OCI-LY7 (cell line): Measurements from ENCODE around the gene FMN2. TPM values are rescaled to one million over a fixed set of nuclear protein-coding genes. Genes with fewer than 3 reads are reported as not detected.

Experiments
- BruUV-seq: library from RNA; stranded (reverse); fragments of 400-500 nt; replicated peaks from 2 replicates; lab custom pipeline; 2021; lab: Mats Ljungman, UMichigan
- CTCF ChIA-PET: fragments of 300-600 bp; sonication (Branson Sonifier 250); formaldehyde crosslinking; loops from one replicate; lab custom pipeline; 2022; ENCODE audit warnings: antibody characterized with exemption; ENCODE audit not compliant: unreplicated experiment; lab: Charles Lee
- POLR2A ChIA-PET: fragments of 300-600 bp; sonication (Branson Sonifier 250); formaldehyde crosslinking; loops from one replicate; lab custom pipeline; 2022; ENCODE audit warnings: antibody characterized with exemption; lab: Charles Lee
- DNase-seq: peaks from one replicate; pipeline ENCODE4 v3.0.0-alpha.2; 2015; ENCODE audit warnings: low spot score
- H2AFZ ChIP-seq: fragments of 200-600 bp; sonication (generic), shearing (Covaris generic); 2 replicates; pipeline ENCODE4 v1.6.1; 2014; ENCODE audit warnings: mild to moderate bottlenecking, antibody characterized with exemption, low read length, moderate library complexity
- H3K27ac ChIP-seq: fragments of 200-600 bp; sonication (generic); 2 replicates; pipeline ENCODE4 v1.5.1; 2014; ENCODE audit warnings: mixed run types, low read depth, mild to moderate bottlenecking, moderate library complexity, low read length, inconsistent platforms; ENCODE audit not compliant: poor library complexity, severe bottlenecking
- H3K36me3 ChIP-seq: fragments of 200-600 bp; sonication (generic); 2 replicates; pipeline ENCODE4 v1.6.1; 2014; ENCODE audit warnings: mild to moderate bottlenecking, antibody characterized with exemption, low read length, moderate library complexity, mixed read lengths; ENCODE audit not compliant: insufficient read depth
- H3K4me1 ChIP-seq: fragments of 200-600 bp; sonication (generic); 2 replicates; pipeline ENCODE4 v1.5.1; 2014; ENCODE audit warnings: mild to moderate bottlenecking, low read length; ENCODE audit not compliant: insufficient read depth, poor library complexity, severe bottlenecking
- H3K4me2 ChIP-seq: fragments of 200-600 bp; sonication (generic); 2 replicates; pipeline ENCODE4 v1.6.1; 2014; ENCODE audit warnings: mild to moderate bottlenecking, low read length
- H3K4me3 ChIP-seq: fragments of 200-600 bp; sonication (generic); 2 replicates; pipeline ENCODE4 v1.5.1; 2014; ENCODE audit warnings: mild to moderate bottlenecking, low read depth, low read length; ENCODE audit not compliant: poor library complexity, severe bottlenecking
- H3K79me2 ChIP-seq: fragments of 200-600 bp; sonication (generic); 2 replicates; pipeline ENCODE4 v1.6.1; 2016; ENCODE audit warnings: low read depth, mild to moderate bottlenecking, low read length, moderate library complexity, mixed read lengths; ENCODE audit not compliant: insufficient read depth
- H3K9me2 ChIP-seq: fragments of 200-600 bp; sonication (generic); 2 replicates; pipeline ENCODE4 v1.6.1; 2016; ENCODE audit warnings: mild to moderate bottlenecking, low read length, mixed read lengths; ENCODE audit not compliant: insufficient read depth
- H3K9me3 ChIP-seq: fragments of 200-600 bp; sonication (generic); 2 replicates; pipeline ENCODE4 v1.6.1; 2014; ENCODE audit warnings: mild to moderate bottlenecking, mixed run types, low read length, mixed read lengths
- H4K20me1 ChIP-seq: fragments of 200-600 bp; sonication (generic); 2 replicates; pipeline ENCODE4 v1.6.1; 2014; ENCODE audit warnings: mild to moderate bottlenecking, antibody characterized with exemption, low read length, moderate library complexity, mixed read lengths; ENCODE audit not compliant: insufficient read depth
- EZH2phosphoT487 ChIP-seq: fragments of 200-600 bp; sonication (generic); IDR thresholded peaks from 2 replicates; pipeline ENCODE4 v1.6.1; 2018; ENCODE audit warnings: low read depth, borderline replicate concordance, mild to moderate bottlenecking, mixed run types, antibody characterized with exemption, low read length, moderate library complexity, mixed read lengths
- intact Hi-C: fragments of 100-400 bp; cut with micrococcal nuclease; formaldehyde crosslinking; loops from one replicate; pipeline ENCODE4 v1.10.0; 2022; ENCODE audit not compliant: unreplicated experiment
- total RNA-seq, 2 experiments: library from RNA; depleted of rRNA in 1 of 2; stranded (reverse); fragments of >200 nt in 1 of 2; shearing (Covaris generic) in 1 of 2; gene quantifications; 2 replicates each; pipeline ENCODE4 v1.2.3, GENCODE V29; 2014 to 2022
- TF ChIP-seq, protein P1 (sequence below): fragments of 200-600 bp; sonication (generic); conservative IDR thresholded peaks from 2 replicates; pipeline ENCODE4 v1.5.1; 2014; ENCODE audit warnings: mild to moderate bottlenecking, antibody characterized with exemption, low read length, moderate library complexity, mixed read lengths

The FMN2 gene
- total RNA-seq, 2 experiments from 2014 or later = not detected

DNA sequence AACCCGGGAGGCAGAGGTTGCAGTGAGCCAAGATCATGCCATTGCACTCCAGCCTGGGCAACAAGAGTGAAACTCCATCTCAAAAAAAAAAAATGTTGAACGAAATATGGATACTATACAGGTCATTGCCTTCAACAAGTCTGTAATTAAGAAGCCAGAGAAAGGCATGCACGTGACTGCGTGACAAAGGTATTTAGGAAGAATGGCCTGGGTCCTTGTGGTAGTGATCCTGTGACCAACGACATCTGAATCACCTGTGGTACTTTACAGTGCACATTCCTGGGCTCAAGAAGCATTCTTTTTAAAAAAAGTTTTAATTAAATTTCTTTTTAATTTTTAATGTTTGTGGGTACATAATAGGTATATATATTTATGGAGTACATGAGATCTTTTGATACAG is 405.3 kb downstream of the FMN2 start:
- no peaks in the 10 kb centered on the region for H4K20me1 ChIP-seq
- no peak for DNase-seq
- H3K27ac ChIP-seq = no peak overlapping the region
- CTCF ChIA-PET = no interaction called here
- no peaks in the 10 kb centered on the region for H3K36me3 ChIP-seq
- H3K9me3 ChIP-seq = no peaks in the 10 kb centered on the region
- POLR2A ChIA-PET = no interaction called here
- no peaks in the 10 kb centered on the region for H3K4me1 ChIP-seq
- no TSS peak for BruUV-seq
- no peaks in the 10 kb centered on the region for H3K79me2 ChIP-seq
- no peak overlapping the region for H3K4me2 ChIP-seq
- H3K4me3 ChIP-seq = no peak overlapping the region
- TF ChIP-seq EZH2phosphoT487 = no peak
- TF ChIP-seq, protein P1, sequence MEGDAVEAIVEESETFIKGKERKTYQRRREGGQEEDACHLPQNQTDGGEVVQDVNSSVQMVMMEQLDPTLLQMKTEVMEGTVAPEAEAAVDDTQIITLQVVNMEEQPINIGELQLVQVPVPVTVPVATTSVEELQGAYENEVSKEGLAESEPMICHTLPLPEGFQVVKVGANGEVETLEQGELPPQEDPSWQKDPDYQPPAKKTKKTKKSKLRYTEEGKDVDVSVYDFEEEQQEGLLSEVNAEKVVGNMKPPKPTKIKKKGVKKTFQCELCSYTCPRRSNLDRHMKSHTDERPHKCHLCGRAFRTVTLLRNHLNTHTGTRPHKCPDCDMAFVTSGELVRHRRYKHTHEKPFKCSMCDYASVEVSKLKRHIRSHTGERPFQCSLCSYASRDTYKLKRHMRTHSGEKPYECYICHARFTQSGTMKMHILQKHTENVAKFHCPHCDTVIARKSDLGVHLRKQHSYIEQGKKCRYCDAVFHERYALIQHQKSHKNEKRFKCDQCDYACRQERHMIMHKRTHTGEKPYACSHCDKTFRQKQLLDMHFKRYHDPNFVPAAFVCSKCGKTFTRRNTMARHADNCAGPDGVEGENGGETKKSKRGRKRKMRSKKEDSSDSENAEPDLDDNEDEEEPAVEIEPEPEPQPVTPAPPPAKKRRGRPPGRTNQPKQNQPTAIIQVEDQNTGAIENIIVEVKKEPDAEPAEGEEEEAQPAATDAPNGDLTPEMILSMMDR = no peak
- no peak overlapping the region for H2AFZ ChIP-seq
- H3K9me2 ChIP-seq = no peaks in the 10 kb centered on the region
- intact Hi-C loops = no loop called here

DNA sequence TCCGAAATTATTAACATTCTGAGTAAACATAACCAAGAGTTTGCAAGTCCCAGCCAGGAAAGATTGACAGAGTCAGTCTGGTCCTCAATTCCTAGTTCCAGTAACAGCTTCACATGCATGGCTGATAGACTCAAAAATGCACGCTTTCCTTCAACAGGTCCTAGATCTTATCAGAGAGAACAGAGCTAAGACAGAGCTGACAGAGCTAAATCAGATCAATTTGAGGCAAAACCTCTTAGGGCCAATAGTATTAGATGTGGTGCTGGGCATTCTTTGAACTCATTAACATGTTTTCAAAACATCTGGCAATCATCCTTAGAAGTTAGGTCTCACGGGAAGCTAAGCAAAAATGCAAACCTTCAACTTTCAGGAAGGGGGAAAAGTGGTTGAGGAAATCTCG is 406.2 kb downstream of the FMN2 start:
- Histone ChIP-seq H3K4me3 (no peak overlapping the region), H3K79me2 (no peaks in the 10 kb centered on the region), H4K20me1 (no peaks in the 10 kb centered on the region), H3K4me1 (no peaks in the 10 kb centered on the region), H3K9me3 (no peaks in the 10 kb centered on the region), H2AFZ (no peak overlapping the region), H3K4me2 (no peak overlapping the region), H3K9me2 (no peaks in the 10 kb centered on the region), H3K36me3 (no peaks in the 10 kb centered on the region), H3K27ac (no peak overlapping the region)
- CTCF ChIA-PET = no interaction called here
- intact Hi-C loops = no loop called here
- TF ChIP-seq, protein P1 = no peak
- no peak for TF ChIP-seq EZH2phosphoT487
- POLR2A ChIA-PET = no interaction called here
- no TSS peak for BruUV-seq
- no peak for DNase-seq

DNA sequence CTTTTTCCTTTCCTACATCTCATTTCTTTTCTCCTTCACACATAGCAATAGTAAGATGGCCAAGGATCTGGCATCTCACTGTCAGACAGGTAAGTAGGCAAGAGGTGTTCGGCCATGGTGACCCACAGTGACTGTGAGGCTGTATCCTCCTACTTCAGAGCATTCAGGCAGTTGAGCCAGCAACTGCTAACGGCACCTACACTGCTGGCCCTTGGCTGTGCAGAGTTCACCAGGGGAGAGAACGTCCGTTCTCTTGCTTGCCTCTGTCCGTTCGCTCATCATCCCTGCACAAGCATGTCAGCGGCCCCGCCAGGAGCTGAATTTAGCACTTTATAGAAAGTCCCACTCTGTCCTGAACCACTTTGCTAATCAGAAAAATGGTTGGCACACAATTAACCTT is 406.7 kb downstream of the FMN2 start:
- ChIA-PET POLR2A (interaction anchor here (0.6 kb wide), 1 partner anchor 58 kb away, joined by 4 read pairs; no protein-coding TSS in a partner anchor), CTCF (no interaction called here)
- intact Hi-C loops = no loop called here
- no TSS peak for BruUV-seq
- H3K79me2 ChIP-seq = no peaks in the 10 kb centered on the region
- H3K27ac ChIP-seq = no peak overlapping the region
- DNase-seq = no peak
- no peak overlapping the region for H3K4me2 ChIP-seq
- H3K9me2 ChIP-seq = no peaks in the 10 kb centered on the region
- no peak overlapping the region for H2AFZ ChIP-seq
- H4K20me1 ChIP-seq = no peaks in the 10 kb centered on the region
- H3K4me3 ChIP-seq = no peak overlapping the region
- no peaks in the 10 kb centered on the region for H3K36me3 ChIP-seq
- H3K4me1 ChIP-seq = no peaks in the 10 kb centered on the region
- no peak for TF ChIP-seq EZH2phosphoT487
- TF ChIP-seq, protein P1 = no peak
- no peaks in the 10 kb centered on the region for H3K9me3 ChIP-seq
